OCI-LY1 (cell line): ENCODE measurements around the gene RAB24.

ENCODE experiments used
- EZH2 ChIP-seq: fragments of 200-600 bp; sonication (generic), shearing (Covaris generic); IDR thresholded peaks from 2 replicates; pipeline ENCODE4 v1.8.0; 2017; ENCODE audit warnings: borderline replicate concordance, mixed run types, mild to moderate bottlenecking, antibody characterized with exemption, low read length, moderate library complexity, mixed read lengths
- TF ChIP-seq, protein P1 (sequence below): fragments of 200-600 bp; sonication (generic), shearing (Covaris generic); IDR thresholded peaks from 2 replicates; pipeline ENCODE4 v1.5.1; 2017; ENCODE audit warnings: mild to moderate bottlenecking, antibody characterized with exemption, low read length, moderate library complexity, mixed read lengths

DNA sequence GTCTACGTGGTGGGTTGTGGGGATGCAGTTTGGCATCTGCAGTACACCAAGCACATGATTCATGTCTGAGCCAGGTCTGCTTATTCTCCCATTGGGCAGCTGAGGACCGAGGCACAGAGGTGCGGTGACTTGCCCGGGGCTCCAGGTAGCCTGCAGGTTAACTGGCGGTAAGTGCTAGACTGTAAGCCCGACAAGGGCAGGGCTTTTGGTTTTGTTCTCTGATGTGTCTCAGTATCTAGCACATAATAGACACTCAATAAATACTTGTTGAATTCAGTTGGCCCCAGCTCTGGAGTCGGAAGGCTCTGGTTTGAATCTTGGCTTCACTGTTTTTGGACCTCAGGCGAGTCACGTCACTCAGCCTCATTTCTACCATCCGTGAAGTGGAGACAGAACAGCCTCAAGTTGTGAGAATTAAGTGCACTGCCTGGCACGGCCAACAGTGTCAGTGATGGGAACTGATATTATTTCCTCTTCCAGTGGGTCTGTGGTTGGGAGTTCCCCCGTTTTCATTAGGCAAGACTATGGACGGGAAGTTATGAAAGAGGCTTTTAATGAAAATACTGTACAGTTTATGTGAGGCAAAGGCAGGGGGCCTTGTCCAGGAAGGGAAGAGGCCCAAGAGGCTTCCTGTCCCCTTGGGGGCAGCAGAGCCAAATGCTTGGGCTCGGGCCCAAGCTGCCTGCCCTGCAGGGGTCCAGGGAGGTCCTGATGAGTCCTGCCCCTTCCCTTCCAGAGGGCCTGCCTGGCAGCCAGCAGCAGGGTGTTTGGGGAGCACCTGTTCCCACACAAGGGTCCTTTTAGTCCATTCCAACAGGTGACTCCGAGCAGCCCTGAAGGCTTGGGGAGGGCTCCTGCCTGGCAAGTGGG is 3.4 kb upstream of the RAB24 start:
- TF ChIP-seq EZH2, result no peak
- TF ChIP-seq, protein P1, sequence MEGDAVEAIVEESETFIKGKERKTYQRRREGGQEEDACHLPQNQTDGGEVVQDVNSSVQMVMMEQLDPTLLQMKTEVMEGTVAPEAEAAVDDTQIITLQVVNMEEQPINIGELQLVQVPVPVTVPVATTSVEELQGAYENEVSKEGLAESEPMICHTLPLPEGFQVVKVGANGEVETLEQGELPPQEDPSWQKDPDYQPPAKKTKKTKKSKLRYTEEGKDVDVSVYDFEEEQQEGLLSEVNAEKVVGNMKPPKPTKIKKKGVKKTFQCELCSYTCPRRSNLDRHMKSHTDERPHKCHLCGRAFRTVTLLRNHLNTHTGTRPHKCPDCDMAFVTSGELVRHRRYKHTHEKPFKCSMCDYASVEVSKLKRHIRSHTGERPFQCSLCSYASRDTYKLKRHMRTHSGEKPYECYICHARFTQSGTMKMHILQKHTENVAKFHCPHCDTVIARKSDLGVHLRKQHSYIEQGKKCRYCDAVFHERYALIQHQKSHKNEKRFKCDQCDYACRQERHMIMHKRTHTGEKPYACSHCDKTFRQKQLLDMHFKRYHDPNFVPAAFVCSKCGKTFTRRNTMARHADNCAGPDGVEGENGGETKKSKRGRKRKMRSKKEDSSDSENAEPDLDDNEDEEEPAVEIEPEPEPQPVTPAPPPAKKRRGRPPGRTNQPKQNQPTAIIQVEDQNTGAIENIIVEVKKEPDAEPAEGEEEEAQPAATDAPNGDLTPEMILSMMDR, result peak; percentile 17; the same call in 1 of the 2 replicates
